GM19395 (cell line): ENCODE results near the gene GGA1.
A peak's percentile ranks its signal among the peaks of the same experiment; 100 is the strongest.

ENCODE experiments used
- ATAC-seq: cut with Tn5 transposase; IDR thresholded peaks from one replicate; pipeline ENCODE4 v1.9.1; 2021; ENCODE audit warnings: mild to moderate bottlenecking, moderate library complexity; ENCODE audit not compliant: unreplicated experiment

GGA1 gene

DNA sequence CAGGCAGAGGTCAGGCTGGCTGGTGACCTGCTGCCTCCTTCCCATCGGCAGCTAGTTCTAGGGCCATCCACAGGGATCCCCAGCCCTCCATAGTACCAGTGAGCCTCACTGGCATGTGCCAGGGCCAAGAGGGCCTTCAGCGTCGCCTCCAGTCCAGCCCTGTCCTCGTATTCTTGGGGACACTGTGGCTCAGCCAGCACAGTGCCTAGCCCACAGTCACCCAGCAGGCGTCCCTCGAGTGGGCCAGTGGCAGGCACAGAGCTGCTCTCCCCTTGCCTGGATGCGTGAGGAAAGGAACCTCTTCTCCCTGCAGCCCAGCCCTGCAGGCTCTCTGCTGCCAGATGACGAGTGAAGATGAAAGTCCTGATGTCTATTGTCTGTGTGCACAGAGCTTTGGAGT, 20.2 kb downstream of the GGA1 start:
- ATAC-seq = no peak

DNA sequence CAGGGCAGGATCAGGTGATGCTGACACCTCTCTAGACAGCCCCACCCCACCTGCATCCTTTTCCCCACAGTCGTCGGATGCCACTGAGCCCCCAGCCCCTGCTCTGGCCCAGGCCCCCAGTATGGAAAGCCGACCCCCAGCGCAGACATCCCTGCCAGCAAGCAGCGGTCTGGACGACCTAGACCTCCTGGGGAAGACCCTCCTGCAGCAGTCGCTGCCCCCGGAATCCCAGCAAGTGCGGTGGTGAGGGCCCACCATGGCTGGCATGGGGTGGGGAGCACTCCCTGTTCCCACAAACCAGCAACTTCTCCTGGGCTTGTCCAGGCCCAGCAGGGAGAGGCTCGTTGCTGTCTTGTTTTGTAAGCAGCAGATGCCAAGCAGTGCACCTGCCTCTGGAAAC, 21.3 kb downstream of the GGA1 start:
- ATAC-seq = no peak

DNA sequence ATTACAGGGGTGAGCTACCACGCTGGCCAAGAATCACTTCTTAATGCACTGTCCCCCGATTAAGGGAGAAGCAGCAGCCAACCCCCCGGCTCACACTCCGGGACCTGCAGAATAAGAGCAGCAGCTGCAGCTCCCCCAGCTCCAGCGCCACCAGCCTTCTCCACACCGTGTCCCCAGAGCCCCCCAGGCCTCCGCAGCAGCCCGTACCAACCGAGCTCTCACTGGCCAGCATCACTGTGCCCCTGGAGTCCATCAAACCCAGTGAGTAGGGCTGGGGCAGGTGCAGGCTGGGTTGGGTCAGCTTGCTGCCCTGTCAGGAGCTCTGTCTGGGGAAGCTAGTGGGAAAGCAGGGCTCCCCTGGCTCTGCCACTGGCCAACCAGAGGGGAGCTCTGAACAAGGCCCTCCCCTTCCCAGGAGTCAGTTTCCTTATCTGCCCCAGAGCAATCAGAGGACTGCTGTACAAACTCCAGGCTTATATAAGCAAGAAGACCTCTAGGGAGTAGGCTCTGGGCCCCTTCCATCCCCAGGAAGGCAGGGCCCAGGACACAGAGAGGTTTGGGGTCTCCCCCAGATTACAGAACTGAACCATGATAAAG, 22.3 kb downstream of the GGA1 start:
- ATAC-seq = no peak

DNA sequence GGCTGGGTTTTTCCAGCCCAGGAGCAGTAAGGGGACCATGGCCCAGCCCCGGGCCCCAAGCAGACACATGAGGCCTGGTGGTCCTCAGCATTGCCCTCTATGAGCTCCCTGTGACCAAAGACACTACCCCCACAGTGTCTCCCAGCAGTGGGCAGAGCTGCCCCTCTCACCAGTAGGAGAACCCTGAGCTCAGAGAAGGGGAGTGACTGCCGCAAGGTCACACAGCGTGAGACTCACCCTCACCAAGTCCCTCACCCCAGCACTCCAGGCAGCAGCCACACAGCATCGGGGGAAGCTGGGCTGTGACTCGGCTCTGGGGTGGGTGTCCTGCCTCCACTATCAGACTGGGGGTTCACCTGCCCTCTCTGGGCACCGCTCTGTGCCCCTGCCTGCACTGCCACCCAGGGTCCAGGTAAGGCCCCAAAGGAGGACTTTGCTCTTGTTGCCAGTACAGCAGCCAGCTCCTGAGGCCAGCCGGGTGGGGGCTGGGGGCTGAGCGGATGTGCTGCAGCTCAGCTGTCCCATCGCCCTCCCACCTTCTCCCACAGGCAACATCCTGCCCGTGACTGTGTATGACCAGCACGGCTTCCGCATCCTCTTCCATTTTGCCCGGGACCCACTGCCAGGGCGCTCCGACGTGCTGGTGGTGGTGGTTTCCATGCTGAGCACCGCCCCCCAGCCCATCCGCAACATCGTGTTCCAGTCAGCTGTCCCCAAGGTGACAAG, 23.0 kb downstream of the GGA1 start:
- no peak for ATAC-seq

DNA sequence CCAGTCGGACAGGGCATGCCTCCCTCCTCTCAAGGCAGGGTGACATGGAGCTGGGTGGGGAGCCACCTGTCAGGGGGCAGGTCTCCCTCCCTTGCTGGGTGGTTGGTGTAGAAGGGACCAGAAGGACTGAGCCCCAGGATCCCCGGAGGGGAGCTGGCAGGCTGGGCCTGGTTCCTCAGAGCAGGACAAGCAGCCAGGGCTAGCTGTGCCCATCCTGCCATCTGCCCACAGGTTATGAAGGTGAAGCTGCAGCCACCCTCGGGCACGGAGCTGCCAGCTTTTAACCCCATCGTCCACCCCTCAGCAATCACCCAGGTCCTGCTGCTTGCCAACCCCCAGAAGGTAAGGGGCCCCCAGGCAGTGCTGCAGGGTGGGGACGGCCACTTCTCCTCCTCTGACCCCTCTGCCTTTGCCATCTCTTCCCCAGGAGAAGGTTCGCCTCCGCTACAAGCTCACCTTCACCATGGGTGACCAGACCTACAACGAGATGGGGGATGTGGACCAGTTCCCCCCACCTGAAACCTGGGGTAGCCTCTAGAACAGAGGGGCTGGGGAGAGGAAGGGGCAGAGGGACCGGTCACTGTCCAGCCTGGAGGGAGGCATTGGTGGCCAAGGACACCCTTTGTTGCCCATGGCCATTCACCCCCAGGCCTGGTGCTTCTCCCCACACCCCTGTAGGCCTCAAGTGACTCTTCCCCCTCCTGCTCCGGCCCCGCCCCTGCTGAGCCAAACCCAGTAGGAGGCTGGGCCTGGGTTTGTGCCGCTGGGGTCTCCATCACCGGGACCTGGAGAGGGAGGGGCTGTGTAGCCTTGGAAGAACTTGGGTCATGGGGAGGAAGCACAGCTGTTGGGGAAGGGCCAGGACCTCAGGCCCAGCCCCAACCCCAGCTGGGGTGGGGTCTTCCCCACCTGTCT, 23.8 kb downstream of the GGA1 start:
- no peak for ATAC-seq

DNA sequence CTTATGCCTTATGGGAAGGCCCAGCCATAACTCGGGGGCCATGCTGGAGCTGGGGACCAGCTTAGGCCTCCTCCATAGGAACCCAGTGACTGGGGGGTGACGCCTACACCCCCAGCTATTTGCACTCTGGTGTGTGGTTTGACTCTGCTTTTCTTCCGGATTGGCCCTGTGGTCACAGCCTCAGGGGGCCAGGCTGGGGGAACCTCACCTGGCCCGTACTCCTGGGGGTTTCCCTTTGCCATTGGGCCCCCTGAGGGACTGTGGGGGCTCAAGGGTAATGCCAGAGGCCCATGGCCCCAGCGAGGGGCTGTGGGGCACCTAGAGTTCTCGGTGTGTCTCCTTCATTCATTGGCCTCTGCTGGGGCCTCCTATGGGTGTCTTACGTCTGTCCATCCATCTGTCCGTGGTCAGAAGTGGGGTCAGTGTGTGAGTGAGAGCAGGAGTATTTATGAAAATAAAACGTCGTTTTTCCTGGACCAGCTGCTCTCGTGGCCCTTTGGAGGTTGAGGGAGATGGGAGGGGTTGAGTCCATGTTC, 24.5 kb downstream of the GGA1 start:
- peak; percentile 64 for ATAC-seq

DNA sequence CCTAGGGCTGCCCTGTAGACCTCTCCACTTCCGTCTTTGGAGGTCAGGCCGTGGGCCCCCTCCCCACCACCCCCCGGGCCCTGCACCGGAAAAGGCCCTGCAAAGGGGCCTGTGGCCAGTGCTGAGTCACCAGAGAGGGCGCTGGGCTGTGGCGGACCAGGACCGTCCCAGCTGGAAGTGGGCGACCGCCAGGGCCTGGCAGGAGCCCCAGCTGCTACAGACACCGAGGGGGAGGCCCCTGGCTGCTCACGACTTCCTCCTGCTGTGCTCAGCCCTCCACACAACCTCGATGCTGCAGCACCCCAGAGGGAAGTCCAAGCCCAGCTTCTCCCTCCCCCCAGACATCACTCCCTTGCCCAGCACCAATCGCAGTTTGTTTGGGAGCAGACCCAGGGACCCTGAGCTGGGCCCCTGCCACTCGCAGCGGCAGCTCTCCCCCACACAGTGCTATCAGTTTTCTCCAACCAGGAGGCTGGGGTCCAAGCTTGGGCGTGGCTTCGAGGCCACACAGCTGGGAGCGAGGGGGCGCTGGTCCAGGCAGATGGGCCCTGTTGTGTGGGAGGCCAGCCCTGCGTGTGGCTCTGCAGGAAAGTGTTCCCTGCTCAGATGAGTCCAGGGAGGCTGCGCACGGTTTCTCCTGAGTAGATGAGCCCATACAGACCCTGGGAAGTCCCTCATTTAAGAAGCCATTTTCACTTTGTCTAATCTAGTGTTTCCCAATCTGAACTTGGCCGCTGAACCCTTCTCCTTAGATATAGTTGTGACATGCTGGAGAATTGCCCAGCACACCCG, 25.2 kb downstream of the GGA1 start:
- ATAC-seq = peak; percentile 49

DNA sequence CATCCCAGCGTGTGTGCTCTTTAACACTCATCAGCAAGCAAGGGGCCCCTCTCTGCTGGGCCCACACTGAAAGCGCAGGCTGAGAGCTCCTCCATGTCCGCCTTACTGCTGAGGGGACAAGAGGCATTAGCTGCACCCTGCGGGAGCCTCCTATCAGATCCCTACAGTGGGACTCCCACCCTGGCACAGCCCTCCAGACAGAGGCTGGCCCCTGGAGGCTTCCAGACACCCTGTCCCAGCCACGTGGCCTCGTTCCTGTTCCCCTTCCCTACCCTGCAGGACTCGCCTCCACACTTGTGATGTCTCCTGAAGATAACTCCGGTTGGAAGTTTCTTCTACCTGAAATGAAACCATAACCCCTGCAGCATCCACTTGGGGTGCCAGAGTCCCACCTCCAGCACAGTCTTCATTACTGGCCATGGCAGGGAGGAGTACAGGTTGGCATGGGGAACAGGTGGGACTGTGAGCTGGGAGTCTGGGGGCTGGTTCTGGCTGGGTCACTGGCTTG, 25.8 kb downstream of the GGA1 start:
- ATAC-seq = no peak

DNA sequence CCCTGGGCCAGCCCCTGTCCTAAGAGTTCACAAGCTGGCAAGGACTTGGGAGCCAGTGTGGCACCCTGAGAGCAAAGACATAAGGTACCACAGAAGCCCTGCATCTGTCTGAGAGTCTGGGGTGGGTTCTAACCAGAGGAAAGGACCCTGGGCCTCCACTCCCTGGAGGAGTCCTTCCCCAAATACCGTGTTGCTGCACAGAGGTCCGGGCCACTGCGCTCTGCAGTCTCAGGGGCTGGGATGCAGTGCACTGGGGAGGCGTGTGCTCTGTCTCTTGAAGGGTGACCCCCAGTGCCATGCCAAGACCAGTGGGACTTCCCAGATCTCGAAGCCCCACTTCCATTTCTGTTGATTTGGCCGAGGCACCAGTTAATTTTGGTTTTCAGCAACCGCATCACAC, 26.5 kb downstream of the GGA1 start:
- no peak for ATAC-seq

DNA sequence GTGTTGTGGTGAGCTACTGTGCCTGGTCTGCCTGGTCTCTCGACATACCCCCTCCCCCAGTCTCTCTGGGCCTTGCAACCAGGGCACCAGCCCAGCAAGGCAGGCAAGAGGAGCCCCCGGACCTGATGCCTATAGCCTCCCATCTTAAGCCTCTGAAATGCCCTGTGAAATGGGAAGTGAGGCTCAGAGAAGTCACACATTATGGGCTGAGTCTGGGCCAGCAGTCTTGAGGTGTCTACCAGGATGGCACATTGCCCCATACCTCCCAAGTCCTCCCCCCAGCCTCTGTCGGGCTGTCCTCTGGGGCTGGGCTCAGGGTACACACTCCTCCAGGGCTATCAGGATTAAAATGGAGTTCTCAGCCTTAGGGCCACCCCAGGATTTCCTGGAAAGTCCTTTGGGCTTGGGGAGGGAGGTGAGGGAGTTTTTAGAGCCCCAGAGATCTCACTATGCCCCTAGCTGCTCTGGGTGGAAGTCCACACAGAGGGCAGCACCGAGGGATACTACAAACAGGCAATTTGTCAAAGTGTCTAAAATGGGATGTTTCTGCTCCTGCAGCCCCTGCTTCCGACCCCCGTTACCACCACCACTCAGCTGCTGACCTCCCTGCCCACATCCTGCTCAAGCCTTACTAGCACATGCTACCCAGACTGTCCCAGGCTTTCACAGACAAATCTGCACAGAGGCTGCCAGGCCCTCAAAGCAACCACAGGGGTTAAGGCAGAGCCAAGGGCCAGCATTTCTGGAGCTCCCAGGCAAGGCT, 27.7 kb downstream of the GGA1 start:
- ATAC-seq = no peak

DNA sequence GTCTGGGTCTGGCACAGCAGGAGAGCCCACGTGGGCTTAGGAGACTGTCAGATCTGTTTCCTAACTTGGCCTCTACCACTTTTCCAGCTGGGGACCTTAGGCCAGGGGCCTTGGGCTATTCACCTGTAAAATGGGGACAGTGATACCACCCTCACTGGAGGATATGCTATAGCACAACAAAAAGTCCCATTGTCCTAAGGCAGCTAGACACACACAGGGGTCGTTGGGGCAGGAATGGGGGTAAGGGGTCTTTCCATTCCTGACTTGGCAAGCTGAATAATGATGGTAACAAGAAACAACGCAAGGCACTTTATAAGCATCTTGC, 28.3 kb downstream of the GGA1 start:
- ATAC-seq = no peak

DNA sequence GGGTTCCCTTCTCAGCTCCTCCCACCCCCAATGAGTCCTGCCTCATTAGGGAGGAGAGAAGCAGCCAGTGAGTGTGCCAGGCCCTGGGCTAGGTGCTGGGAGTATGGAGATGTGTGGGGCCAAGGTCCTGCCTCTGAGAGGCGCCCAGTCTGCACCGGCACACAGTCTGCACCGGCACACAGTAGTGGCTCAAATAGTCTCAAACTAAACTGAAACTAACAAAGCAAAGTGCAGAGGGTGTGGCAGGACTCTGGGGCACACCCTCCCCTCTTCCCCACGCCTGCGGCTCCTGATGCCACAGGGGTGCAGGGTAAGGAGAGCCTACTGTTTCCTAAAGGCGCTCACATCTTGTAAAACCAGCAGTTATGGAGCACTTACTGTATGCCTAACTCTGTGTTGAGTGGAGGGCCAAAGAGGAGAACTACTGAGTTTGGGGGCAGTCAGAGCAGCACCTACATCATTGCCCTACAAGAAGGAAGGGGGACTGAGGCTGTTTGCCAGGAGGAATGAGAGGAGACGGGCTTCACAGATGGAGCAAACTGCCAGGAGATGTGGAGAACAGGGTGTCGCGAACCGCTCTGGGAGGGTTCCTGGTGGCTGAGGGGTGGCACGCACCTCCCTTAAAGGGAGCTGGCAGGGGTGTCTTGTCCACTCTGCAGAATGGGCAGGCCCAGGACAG, 29.9 kb downstream of the GGA1 start:
- no peak for ATAC-seq

DNA sequence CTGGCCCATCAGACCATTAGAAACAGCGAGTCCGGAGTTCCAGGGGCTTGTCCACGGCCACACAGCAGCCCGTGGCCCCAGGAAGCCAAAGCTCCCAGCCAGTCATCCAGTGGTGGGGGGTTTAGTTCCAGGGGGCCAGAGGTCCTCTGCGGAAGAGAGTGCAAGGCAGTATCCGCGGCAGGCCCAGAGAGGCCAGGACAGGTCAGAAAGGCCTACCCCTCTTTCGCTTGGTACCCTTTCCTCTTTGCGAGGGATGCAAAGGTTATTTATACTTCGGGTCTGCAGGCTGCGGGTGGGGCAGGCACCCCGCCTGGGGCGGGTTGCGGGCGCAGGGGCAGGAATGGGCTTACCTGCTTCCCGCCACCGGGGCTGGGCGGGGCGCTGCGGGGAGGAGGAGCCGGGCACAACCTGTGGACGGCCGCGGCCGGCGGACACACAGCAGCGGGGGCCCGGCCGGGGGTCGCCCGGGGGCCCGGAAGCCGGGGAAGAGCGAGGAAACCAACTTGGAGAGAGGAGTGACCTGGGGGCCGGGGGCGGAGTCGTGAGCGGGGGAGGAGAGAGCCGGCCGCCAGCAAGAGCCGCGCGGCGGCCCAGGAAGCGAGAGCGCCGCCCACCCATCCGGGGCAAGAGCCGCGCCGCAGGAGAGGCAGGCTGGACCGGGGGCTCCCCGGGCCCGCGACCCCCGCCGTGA, 30.6 kb downstream of the GGA1 start, which contains the start of gene SH3BP1:
SH3BP1 (plus strand) TSS at position 600 of the 691 bp plus-strand sequence. CDS start 119 bp downstream, outside the sequence.
- ATAC-seq = no peak

DNA sequence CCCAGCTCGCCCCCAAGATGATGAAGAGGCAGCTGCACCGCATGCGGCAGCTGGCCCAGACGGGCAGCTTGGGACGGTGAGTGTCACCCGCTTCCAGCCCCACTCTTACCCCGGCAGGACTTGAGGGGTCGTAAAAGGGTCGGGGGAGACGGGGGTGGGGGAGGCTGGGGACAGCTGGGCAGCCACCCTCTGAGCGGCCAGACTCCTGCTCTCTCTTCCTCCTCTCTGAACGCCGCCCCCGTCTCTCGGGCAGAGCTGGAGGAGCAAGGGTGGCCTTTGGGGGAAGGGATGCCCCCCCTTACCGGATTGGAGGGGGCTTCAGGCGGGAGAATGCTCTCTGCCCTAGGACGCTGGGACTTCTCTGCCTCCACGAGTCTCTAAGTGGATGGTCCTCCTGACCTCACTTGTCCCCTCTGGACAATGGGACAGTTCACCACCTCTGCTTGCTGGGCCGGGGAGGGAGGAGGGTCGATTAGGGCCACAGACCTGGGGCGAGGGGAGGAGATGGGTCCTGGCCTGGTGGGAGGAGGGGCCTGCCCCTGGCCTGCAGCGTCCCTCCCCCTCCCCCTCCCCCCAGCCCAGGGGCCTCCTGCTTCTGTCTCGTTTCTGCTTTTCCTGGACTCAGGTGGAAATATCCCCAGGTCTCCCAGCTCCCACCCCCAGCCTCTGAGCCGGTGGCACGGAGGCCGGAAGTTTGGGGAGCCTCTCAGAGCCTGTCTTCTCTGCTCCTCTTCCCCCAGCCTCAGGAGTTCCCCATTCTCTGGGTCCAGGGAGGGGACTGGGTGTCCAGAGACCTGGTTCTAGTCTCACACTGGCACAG, 31.3 kb downstream of the GGA1 start:
- no peak for ATAC-seq

DNA sequence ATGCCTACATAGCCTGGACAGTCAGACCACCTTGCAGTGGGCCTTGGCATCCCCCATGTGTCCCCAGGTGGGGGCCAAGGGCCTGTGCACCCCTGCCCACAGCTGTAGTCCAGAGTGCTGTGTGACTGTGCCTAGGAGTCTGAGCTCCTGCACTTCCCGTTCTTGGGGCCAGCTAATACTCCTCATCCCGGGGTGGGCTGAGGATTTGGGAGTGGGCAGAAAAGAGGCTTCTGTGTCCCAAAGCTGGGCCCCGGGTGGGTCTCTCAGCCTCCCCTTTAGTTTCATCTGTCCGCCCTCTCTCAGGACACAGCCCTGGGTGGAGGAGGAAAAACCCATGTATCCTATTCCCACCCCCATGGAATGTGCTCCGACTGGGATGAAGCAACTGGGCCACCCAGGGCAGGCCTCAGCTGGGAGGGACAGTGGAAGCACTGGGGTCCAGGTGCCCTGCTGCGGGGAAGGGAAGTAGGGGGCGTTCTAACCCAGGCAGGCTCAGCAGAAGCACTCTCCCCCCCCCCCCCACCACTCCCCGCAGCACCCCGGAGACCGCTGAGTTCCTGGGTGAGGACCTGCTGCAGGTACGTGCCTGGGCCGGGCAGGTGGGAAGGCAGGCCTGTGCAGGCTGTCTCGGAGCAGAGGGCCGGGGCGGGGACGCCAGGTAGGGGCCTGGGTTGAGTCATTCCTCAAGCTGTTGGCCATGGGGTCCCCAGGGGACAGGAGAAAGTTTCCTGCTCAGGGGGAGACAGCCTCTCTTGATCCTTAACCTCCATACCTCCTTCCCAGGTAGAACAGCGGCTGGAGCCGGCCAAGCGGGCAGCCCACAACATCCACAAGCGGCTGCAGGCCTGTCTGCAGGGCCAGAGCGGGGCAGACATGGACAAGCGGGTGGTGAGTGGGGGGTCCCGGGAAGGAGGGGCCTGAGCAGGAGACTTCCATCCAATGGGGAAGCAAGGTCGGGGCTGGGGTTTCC, 32.2 kb downstream of the GGA1 start:
- no peak for ATAC-seq

DNA sequence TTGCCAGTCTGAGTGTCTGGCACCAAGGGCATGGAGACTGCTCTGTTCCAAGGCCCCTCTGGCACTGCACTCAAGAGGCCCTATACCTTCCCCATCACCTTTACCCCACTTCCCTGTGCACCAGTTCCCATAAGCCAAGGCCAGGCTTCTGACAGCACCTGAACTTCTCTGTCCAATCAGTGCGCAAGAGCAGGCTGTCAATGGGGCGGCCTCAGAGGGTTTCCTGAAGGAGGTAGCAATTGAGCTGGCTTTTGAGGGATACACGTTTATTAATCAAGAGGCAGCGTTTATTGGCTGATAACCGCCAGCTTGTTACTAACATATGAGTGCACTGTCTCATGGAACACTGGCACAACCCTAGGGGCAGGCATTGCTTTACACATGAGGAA, 32.9 kb downstream of the GGA1 start:
- no peak for ATAC-seq
